Gastroesophageal sphincter (tissue), 4 donors: Measurements from ENCODE around the gene TANGO2. TPM values are rescaled to one million over a fixed set of nuclear protein-coding genes. Genes with fewer than 3 reads are reported as not detected.

Experiments used
- ATAC-seq: fragments of 150-250 bp; one replicate; pipeline ENCODE4 v1.9.1; 2016; ENCODE audit warnings: mild to moderate bottlenecking, moderate library complexity
- H3K27ac ChIP-seq, 4 donors: fragments of 200-600 bp; sonication (generic) in 3 of 4; 1 replicate in 3 of 4; 2 replicates in 1 of 4; pipeline ENCODE4 v1.5.1; 2016 to 2019
- H3K27me3 ChIP-seq: fragments of 200-600 bp; sonication (generic); one replicate; pipeline ENCODE4 v1.5.1; 2019
- H3K36me3 ChIP-seq, 2 donors: fragments of 200-600 bp; sonication (generic); one replicate each; pipeline ENCODE4 v1.5.1; 2019; ENCODE audit warnings: control low read depth in 1 of 2
- H3K4me1 ChIP-seq, 3 donors: fragments of 200-600 bp; sonication (generic); 1 replicate in 2 of 3; 2 replicates in 1 of 3; pipeline ENCODE4 v1.5.1; 2016 to 2019; ENCODE audit warnings: control low read depth in 2 of 3
- H3K4me3 ChIP-seq, 2 donors: fragments of 200-600 bp; sonication (generic); one replicate each; pipeline ENCODE4 v1.5.1; 2019; ENCODE audit warnings: mild to moderate bottlenecking in 1 of 2, moderate library complexity in 1 of 2
- H3K9me3 ChIP-seq, 3 donors: fragments of 200-600 bp; sonication (generic); one replicate each; pipeline ENCODE4 v1.5.1; 2017 to 2019; ENCODE audit warnings: control low read depth in 2 of 3
- EP300 ChIP-seq: sonication (generic); formaldehyde crosslinking; IDR thresholded peaks from one replicate; pipeline ENCODE4 v1.6.1; 2017; ENCODE audit warnings: antibody characterized with exemption, mild to moderate bottlenecking
- POLR2A ChIP-seq, 2 donors: fragments of 450-650 bp; IDR thresholded peaks; one replicate each; pipeline ENCODE4 v1.6.1; 2017; ENCODE audit warnings: antibody characterized with exemption in 2 of 2, mild to moderate bottlenecking in 2 of 2, moderate library complexity in 1 of 2
- POLR2AphosphoS5 ChIP-seq: sonication (generic); formaldehyde crosslinking; IDR thresholded peaks from one replicate; pipeline ENCODE4 v1.6.1; 2017; ENCODE audit warnings: antibody characterized with exemption
- WGBS, 2 donors: methylation state at CpG; one replicate each; pipeline ENCODE4 v1.1.5; 2018; ENCODE audit warnings: low coverage in 1 of 2; 5-methylcytosine and 5-hydroxymethylcytosine counted together
- total RNA-seq, 4 donors: library from RNA; depleted of rRNA; stranded (reverse); fragments of >200 nt; gene quantifications; one replicate each; pipeline ENCODE4 v1.1.0, GENCODE V29; 2016
- TF ChIP-seq, protein P1 (sequence below), 4 experiments: fragments of 200-600 bp in 2 of 4; fragments of 450-650 bp in 2 of 4; sonication (generic) in 1 of 4; IDR thresholded peaks; one replicate each; pipeline ENCODE4 v1.5.1; 2017 to 2019; ENCODE audit warnings: antibody characterized with exemption in 4 of 4, mild to moderate bottlenecking in 2 of 4, moderate library complexity in 2 of 4

TANGO2 gene
- total RNA-seq, 4 donors from 2014 or later, result 20.0 to 65.5 (median 45.8) TPM

DNA sequence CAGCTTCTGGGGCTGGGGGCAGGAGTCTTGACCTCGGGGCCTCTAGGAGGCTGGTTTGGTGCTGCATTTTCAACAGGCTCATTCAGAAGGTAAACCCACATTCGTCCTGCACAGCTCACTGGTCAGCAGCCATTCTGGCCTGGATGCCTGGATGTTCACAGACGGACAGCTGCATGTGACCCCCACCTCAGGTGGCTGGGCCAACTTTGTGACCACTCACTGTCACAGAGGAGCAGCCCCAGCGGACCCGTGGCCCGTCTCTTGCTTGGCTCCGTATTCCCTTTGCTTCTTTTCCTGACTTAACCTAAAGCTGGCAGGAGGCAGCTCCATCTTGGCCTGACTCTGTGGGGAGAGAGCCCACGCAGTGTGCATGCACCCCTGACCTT, 67.3 kb downstream of the TANGO2 start:
- H3K9me3 ChIP-seq, result no peaks in the 10 kb centered on the region
- ATAC-seq, result no peak
- 87 to 92% methylated on average over 2 to 3 of the region's 8 CpGs for WGBS, 2 donors
- no peak overlapping the region for H3K27ac ChIP-seq
- H3K4me3 ChIP-seq, result no peak overlapping the region
- peaks cover 0 to 29% (median 15%) of the 10 kb centered on the region in 3 donors for H3K4me1 ChIP-seq
- H3K27me3 ChIP-seq, result no peaks in the 10 kb centered on the region
- TF ChIP-seq EP300, result no peak
- TF ChIP-seq, protein P1, sequence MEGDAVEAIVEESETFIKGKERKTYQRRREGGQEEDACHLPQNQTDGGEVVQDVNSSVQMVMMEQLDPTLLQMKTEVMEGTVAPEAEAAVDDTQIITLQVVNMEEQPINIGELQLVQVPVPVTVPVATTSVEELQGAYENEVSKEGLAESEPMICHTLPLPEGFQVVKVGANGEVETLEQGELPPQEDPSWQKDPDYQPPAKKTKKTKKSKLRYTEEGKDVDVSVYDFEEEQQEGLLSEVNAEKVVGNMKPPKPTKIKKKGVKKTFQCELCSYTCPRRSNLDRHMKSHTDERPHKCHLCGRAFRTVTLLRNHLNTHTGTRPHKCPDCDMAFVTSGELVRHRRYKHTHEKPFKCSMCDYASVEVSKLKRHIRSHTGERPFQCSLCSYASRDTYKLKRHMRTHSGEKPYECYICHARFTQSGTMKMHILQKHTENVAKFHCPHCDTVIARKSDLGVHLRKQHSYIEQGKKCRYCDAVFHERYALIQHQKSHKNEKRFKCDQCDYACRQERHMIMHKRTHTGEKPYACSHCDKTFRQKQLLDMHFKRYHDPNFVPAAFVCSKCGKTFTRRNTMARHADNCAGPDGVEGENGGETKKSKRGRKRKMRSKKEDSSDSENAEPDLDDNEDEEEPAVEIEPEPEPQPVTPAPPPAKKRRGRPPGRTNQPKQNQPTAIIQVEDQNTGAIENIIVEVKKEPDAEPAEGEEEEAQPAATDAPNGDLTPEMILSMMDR (IDR thresholded peaks at IDR 0.05), result no peak
- no peak for TF ChIP-seq POLR2AphosphoS5
- TF ChIP-seq POLR2A (IDR thresholded peaks at IDR 0.05), result no peak
- peaks cover 0 to 78% of the 10 kb centered on the region in 2 donors for H3K36me3 ChIP-seq

DNA sequence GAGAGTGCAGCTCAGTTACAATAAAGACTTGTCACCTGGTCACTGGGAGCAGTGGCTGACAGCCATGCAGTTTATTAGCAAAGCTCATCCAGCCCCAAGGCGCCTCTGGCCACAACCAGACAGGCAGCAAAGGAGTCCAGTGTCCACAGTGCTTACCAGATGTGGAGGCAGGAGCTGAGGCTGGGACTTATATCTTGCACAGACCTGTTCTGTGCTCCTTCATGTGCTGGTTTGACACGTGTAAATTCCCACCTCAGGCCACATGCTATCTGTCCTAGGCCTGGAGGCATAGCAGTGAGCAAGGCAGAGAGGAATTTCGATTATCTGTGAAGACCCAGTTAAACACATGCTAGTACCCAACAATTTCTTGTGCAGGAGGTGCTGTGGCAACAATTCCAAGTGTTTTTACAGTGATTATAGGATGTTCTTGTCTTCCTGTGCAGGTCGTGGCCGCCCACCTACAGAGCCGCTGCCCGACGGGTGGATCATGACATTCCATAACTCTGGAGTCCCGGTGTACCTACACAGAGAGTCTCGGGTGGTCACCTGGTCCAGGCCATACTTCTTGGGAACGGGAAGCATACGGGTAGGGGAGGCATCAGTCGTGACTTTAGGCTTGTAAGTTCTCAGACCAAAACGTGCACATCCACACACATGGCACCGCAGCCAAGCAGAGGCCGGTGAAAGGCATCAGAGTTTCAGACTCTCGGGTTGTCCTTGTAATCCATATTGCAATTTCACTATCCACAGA, 68.5 kb downstream of the TANGO2 start:
- no peak overlapping the region for H3K27ac ChIP-seq
- H3K27me3 ChIP-seq, result no peaks in the 10 kb centered on the region
- no peak overlapping the region for H3K4me3 ChIP-seq
- TF ChIP-seq POLR2A (IDR thresholded peaks at IDR 0.05) (no peak), POLR2AphosphoS5 (no peak), EP300 (no peak)
- H3K9me3 ChIP-seq, result no peaks in the 10 kb centered on the region
- H3K36me3 ChIP-seq, result peaks cover 0 to 90% of the 10 kb centered on the region in 2 donors
- ATAC-seq, result no peak
- peaks cover 0 to 17% (median 8%) of the 10 kb centered on the region in 3 donors for H3K4me1 ChIP-seq
- 89 to 90% methylated on average over 4 to 10 of the region's 17 CpGs for WGBS, 2 donors

DNA sequence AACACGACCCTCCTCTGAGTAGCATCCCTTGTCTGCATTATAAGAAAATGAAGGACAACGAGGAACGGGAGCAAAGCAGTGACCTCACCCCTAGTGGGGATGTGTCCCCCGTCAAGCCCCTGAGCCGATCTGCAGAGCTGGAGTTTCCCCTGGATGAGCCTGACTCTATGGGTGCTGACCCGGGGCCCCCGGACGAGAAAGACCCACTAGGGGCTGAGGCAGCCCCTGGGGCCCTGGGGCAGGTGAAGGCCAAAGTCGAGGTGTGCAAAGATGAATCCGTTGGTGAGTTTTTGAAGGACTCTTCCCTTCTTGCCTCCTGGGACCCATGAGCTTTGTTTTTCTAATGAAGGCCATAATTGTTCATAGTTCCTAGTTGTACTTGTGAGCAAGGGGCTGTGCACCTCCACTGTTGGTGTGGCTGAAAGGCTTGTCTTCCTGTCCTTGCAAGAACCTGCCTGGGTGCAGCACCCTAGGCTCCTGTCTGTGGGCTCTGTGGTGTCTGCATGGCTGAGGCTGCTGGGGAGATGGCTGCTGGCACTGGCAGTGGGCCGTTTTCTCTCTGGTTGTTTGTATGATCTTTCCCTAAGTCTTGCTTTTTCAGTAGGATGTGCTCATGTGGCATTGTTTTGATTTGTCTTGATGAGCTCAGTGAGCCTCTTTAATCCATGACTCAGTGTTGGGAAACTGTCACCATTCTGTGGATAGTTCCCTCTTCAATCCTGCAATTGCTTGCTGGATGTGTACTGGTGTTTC, 69.2 kb downstream of the TANGO2 start:
- ATAC-seq, result no peak
- peaks cover 0 to 97% of the 10 kb centered on the region in 2 donors for H3K36me3 ChIP-seq
- TF ChIP-seq, protein P1 (IDR thresholded peaks at IDR 0.05), result no peak
- TF ChIP-seq POLR2AphosphoS5, result no peak
- no peak for TF ChIP-seq EP300
- TF ChIP-seq POLR2A (IDR thresholded peaks at IDR 0.05), result no peak
- no peaks in the 10 kb centered on the region for H3K27me3 ChIP-seq
- H3K4me1 ChIP-seq, result peaks cover 0 to 10% (median under 1%) of the 10 kb centered on the region in 3 donors
- WGBS, 2 donors, result 87 to 97% methylated on average over 7 to 9 of the region's 11 CpGs
- H3K4me3 ChIP-seq, result no peak overlapping the region
- H3K27ac ChIP-seq, result no peak overlapping the region
- H3K9me3 ChIP-seq, result no peaks in the 10 kb centered on the region

DNA sequence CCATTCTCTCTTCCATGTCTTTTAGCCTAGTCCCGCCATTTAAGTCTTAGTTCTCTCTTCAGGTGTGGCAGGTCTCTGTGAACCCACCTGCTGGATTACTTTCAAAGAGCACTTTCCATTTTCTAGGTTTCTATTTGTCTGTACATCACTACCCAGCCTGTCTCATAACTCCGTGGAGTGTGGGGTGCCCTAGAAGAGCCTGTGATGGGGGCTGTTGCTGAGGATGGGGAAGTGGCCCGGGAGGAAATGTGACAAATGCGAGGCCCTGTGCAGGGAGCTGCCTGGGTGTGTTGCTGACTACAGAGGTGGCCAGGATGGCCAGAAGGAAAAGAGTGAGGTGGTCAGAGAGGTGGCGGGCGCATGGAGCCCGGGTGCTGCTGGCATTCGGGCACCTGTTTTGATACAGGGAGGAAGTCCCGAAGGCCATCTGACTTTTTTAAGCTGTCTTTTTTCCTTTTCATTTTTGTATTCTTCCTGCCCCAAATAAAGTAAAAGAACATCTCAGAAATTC, 69.9 kb downstream of the TANGO2 start:
- TF ChIP-seq EP300, result no peak
- no peak for TF ChIP-seq POLR2AphosphoS5
- no peak overlapping the region for H3K4me3 ChIP-seq

DNA sequence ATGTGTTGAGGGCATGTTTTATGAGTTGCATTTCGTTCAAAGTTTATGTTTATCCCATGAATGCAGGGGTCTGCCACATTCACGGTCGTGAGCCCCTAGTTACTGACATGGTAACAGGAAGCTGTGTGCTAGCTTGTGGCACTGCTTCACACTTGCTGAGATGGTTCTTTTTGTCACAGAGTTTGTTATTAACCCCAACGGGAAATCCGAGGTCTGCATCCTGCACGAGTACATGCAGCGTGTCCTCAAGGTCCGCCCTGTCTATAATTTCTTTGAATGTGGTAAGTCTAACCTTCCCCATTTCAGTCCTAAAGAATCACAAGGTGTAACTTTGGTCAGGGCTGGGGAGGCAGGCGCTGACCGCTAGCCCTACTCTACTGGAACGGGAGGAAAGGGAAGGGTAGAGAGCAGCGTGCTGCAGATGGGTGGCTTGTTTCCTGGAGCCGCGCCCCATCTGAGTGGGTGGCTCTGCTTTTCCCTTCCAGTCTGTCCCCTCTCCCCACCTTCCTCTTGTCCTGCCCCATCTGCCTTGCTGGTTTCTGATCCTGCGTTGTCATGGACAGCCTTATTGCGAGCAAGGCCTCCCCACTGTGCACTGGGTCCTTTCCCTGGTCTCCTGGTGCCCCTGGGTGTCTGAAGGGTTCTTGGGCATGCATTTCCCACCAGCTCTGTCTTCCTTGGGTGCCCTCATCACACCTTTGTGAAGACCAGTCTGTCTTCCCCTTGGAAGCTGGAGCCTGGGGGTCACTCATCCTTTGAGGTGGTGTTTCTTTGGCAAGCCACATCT, 71.0 kb downstream of the TANGO2 start:
- ATAC-seq, result no peak
- peaks cover 0 to 100% of the 10 kb centered on the region in 2 donors for H3K36me3 ChIP-seq

More for the DNA sequence above, 69.9 kb downstream of the TANGO2 start:
- Histone ChIP-seq H3K27ac (no peak overlapping the region), H3K27me3 (no peaks in the 10 kb centered on the region), H3K36me3 (peaks cover 0 to 100% of the 10 kb centered on the region in 2 donors), H3K4me1 (peaks cover 0 to 3% (median 0%) of the 10 kb centered on the region in 3 donors), H3K9me3 (no peaks in the 10 kb centered on the region)
- no peak for ATAC-seq
- 92 to 100% methylated on average over 3 to 4 of the region's 9 CpGs for WGBS, 2 donors

More for the DNA sequence above, 71.0 kb downstream of the TANGO2 start:
- no peaks in the 10 kb centered on the region for H3K9me3 ChIP-seq
- no peaks in the 10 kb centered on the region for H3K27me3 ChIP-seq
- TF ChIP-seq POLR2AphosphoS5 (no peak), EP300 (no peak), POLR2A (IDR thresholded peaks at IDR 0.05) (no peak)
- TF ChIP-seq, protein P1 (IDR thresholded peaks at IDR 0.05), result no peak
- 91% methylated on average over 6 to 16 of the region's 16 CpGs for WGBS, 2 donors
- H3K4me1 ChIP-seq, result no peaks in the 10 kb centered on the region
- H3K27ac ChIP-seq, result no peak overlapping the region
- no peak overlapping the region for H3K4me3 ChIP-seq
